ENCODE data around the gene SDHA. TPM values are rescaled to one million over a fixed set of nuclear protein-coding genes. Genes with fewer than 3 reads are reported as not detected.
A peak's percentile ranks its signal among the peaks of the same experiment; 100 is the strongest.
"Not testable (repeated sequence)": the region's sequence is repeated elsewhere in the genome, so short reads cannot be mapped to it uniquely, and the experiment has no call there.

SDHA gene
- total RNA-seq, 1 donor from 2014 or later, result 88.5 TPM

DNA sequence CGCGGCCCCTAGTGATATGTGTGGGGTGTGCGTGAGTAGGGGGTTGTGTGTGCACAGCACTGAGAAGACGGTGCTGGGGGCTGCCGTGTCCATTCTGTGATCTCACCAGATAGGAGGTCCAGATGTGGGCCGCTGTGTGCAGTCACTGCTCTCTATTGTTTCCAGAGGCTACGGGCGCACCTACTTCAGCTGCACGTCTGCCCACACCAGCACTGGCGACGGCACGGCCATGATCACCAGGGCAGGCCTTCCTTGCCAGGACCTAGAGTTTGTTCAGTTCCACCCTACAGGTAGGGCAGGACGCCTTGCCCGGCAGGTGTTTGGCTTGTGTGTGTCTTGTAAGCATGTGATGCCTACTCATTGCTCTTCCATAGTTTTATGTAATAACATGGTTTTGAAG, 12.6 kb downstream of the SDHA start:
- Mint-ChIP-seq H3K4me1 (ENCODE audit: low read depth) (no peaks in the 10 kb centered on the region), H3K27me3 (no peaks in the 10 kb centered on the region), H3K4me3 (ENCODE audit: low read depth) (no peak overlapping the region), H3K36me3 (ENCODE audit: insufficient read depth) (peaks cover 24% of the 10 kb centered on the region), H3K27ac (no peak overlapping the region), H3K9me3 (ENCODE audit: low read depth) (no peaks in the 10 kb centered on the region)
- TF ChIP-seq CTCF (IDR thresholded peaks at IDR 0.05; ENCODE audit: unreplicated experiment), result no peak
- no peak for DNase-seq (ENCODE audit: low spot score, unreplicated experiment)

DNA sequence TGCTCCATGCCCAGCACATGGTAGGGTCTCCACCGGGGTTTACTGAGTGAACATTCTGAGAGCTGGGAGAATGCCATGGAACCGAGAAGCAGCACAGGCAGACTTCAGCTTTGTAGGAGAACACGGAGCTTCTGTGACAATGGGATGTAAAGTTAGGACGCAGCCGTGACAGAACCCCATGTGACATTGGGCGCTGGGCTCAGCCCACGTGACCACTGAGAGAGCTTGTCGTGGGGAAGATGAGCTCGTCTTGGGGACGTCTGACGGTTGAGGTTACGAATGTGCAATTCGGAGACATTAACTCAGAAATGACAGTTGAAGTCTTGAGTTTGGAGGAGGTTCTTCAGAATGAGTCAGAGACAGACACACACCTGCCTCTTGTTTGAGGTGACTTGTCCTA, 13.5 kb downstream of the SDHA start:
- Mint-ChIP-seq H3K4me3 (ENCODE audit: low read depth) (no peak overlapping the region), H3K9me3 (ENCODE audit: low read depth) (no peaks in the 10 kb centered on the region), H3K36me3 (ENCODE audit: insufficient read depth) (peaks cover 23% of the 10 kb centered on the region), H3K27ac (peak overlapping the region; percentile 16), H3K4me1 (ENCODE audit: low read depth) (no peaks in the 10 kb centered on the region), H3K27me3 (no peaks in the 10 kb centered on the region)
- no peak for TF ChIP-seq CTCF (IDR thresholded peaks at IDR 0.05; ENCODE audit: unreplicated experiment)
- no peak for DNase-seq (ENCODE audit: low spot score, unreplicated experiment)

DNA sequence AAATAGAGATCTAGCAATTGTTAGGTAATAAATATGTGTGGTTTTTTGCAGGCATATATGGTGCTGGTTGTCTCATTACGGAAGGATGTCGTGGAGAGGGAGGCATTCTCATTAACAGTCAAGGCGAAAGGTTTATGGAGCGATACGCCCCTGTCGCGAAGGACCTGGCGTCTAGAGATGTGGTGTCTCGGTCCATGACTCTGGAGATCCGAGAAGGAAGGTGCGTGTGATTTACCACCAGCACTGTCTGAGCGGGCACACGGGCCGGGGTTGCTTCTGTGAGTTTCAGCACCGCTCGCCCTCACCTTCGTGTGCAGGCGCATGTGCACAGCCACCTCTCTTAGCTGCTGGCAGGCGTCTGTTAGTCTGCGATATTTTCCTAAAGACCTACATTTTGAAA, 15.3 kb downstream of the SDHA start:
- H3K27me3 Mint-ChIP-seq; DNase-seq (ENCODE audit: low spot score, unreplicated experiment); H3K9me3 Mint-ChIP-seq (ENCODE audit: low read depth); H3K4me3 Mint-ChIP-seq (ENCODE audit: low read depth); H3K4me1 Mint-ChIP-seq (ENCODE audit: low read depth); H3K27ac Mint-ChIP-seq: not testable (repeated sequence)
- H3K36me3 Mint-ChIP-seq (ENCODE audit: insufficient read depth), result peaks cover 20% of the 10 kb centered on the region

- Mint-ChIP-seq H3K4me1 (ENCODE audit: low read depth) (no peaks in the 10 kb centered on the region), H3K27me3 (no peaks in the 10 kb centered on the region), H3K4me3 (ENCODE audit: low read depth) (no peak overlapping the region), H3K9me3 (ENCODE audit: low read depth) (no peaks in the 10 kb centered on the region), H3K27ac (no peak overlapping the region), H3K36me3 (ENCODE audit: insufficient read depth) (peaks cover 20% of the 10 kb centered on the region)
- no peak for DNase-seq (ENCODE audit: low spot score, unreplicated experiment)
- no peak for TF ChIP-seq CTCF (IDR thresholded peaks at IDR 0.05; ENCODE audit: unreplicated experiment)
Observed at GRCh38 chr5:234450-234849, 16.3 kb downstream of the SDHA start.

DNA sequence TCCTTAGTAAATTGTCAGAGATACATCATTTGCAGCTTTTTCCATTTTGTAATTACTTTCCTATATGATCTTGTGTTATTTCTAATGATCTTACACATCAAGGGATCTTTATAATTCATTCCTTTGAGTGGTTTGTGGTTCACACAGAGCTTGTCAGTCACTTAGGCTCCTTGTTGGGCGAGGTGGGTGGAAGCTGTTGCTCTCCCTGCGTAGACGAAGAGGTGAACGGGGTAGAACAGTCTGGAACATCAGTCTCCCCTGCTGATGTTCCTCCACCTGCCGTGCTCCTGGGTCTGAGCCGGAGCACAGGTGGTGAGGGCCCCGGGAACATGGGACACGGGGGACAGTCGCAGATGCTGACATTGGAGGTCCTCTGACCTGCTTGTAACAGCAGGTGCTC, 17.4 kb downstream of the SDHA start:
- not testable (repeated sequence) for H3K4me3 Mint-ChIP-seq (ENCODE audit: low read depth); H3K27ac Mint-ChIP-seq; DNase-seq (ENCODE audit: low spot score, unreplicated experiment); H3K4me1 Mint-ChIP-seq (ENCODE audit: low read depth); H3K27me3 Mint-ChIP-seq; H3K9me3 Mint-ChIP-seq (ENCODE audit: low read depth)
- peaks cover 26% of the 10 kb centered on the region for H3K36me3 Mint-ChIP-seq (ENCODE audit: insufficient read depth)

- not testable (repeated sequence) for H3K27me3 Mint-ChIP-seq; H3K4me3 Mint-ChIP-seq (ENCODE audit: low read depth); H3K27ac Mint-ChIP-seq; DNase-seq (ENCODE audit: low spot score, unreplicated experiment); H3K4me1 Mint-ChIP-seq (ENCODE audit: low read depth)
- Mint-ChIP-seq H3K9me3 (ENCODE audit: low read depth) (peaks cover 12% of the 10 kb centered on the region), H3K36me3 (ENCODE audit: insufficient read depth) (peaks cover 47% of the 10 kb centered on the region)
Observed at GRCh38 chr5:237931-238330, 19.8 kb downstream of the SDHA start.

DNA sequence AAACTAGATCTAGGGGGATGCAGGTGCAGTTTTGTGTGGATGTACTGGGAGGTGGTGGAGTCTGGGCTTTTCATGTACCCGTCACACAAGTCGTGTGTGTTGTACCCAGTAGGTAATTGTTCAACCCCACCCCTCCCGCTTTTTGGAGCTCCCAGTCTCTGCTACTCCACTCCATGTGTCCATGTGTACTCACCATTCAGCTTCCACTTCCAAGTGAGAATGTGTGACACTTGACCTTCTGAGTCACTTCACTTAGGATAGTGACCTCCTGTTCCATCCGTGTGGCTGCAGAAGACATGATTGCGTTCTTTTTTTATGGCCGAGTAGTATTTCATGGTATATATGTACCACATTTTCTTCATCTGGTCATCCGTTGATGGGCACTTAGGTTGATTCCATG, 22.4 kb downstream of the SDHA start:
- H3K4me1 Mint-ChIP-seq (ENCODE audit: low read depth); H3K27me3 Mint-ChIP-seq; H3K27ac Mint-ChIP-seq; H3K4me3 Mint-ChIP-seq (ENCODE audit: low read depth); DNase-seq (ENCODE audit: low spot score, unreplicated experiment): not testable (repeated sequence)
- H3K36me3 Mint-ChIP-seq (ENCODE audit: insufficient read depth), result peaks cover 54% of the 10 kb centered on the region
- peaks cover 12% of the 10 kb centered on the region for H3K9me3 Mint-ChIP-seq (ENCODE audit: low read depth)

DNA sequence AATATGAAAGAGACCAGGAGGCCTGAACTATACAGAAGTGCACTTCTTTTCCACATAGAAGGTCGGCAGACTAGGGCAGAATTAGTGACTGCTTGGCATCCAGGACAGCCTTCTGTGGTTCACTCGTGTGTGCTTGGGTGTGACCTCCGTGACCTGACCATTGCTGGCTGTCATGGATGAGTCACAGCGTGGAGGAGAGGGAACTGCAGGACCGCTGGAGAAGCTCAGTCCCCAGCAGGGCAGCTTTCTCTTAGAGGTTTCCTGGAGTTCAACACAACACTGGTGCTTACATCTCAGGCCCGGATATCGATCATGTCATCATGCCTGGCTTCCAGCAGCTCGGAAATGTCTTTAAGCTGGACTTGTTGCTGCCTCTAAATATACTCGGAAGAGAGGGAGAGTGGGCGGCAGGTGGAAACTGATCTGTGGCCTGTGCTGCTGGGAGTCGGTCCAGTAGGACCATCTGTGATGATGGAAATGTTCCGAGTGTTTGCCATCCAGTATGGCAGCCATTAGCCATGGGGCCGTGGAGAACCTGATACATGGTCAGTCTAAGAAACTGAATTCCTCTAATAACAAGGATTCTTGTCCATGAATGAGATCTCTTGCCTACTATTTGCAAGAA, 23.0 kb downstream of the SDHA start:
- not testable (repeated sequence) for H3K27me3 Mint-ChIP-seq; DNase-seq (ENCODE audit: low spot score, unreplicated experiment); H3K4me1 Mint-ChIP-seq (ENCODE audit: low read depth); H3K4me3 Mint-ChIP-seq (ENCODE audit: low read depth); H3K27ac Mint-ChIP-seq
- peaks cover 60% of the 10 kb centered on the region for H3K36me3 Mint-ChIP-seq (ENCODE audit: insufficient read depth)
- peaks cover 12% of the 10 kb centered on the region for H3K9me3 Mint-ChIP-seq (ENCODE audit: low read depth)

DNA sequence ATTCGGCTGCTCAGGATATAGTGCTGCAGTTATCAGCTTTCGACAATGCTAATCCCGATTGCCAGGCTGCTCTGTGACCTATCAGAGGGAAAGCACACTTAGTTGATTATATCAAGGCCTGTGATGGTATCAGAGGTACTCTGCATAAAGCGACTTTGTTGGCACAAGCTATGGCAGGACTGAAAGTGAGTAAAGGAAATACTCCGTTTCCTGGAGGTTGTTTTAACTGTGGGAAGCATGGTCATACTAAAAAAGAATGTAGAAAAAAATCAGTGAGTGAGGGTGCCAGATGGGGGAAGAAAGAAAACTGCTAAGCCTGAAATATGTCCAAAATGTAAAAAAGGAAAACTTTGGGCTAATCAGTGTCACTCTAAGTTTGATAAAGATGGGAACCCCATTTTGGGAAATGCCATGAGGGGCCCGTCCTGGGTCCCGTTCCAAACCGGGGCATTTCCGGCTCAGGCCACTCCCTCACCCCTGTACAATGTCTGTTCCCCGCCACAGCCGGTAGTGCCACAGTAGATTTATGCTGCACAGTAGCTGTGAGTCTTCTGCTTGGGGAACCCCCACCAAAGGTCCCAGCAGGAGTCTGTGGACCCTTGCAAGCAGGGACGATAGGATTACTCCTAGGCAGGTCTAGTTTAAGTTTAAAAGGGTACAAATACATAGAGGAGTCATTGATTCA, 25.7 kb downstream of the SDHA start:
- Mint-ChIP-seq H3K36me3 (ENCODE audit: insufficient read depth) (peaks cover 77% of the 10 kb centered on the region), H3K27ac (peak overlapping the region; percentile 27), H3K9me3 (ENCODE audit: low read depth) (peaks cover 12% of the 10 kb centered on the region)
- not testable (repeated sequence) for DNase-seq (ENCODE audit: low spot score, unreplicated experiment); H3K27me3 Mint-ChIP-seq; H3K4me3 Mint-ChIP-seq (ENCODE audit: low read depth); H3K4me1 Mint-ChIP-seq (ENCODE audit: low read depth)

- Mint-ChIP-seq H3K36me3 (ENCODE audit: insufficient read depth) (peaks cover 78% of the 10 kb centered on the region), H3K9me3 (ENCODE audit: low read depth) (peaks cover 12% of the 10 kb centered on the region)
- H3K27ac Mint-ChIP-seq; H3K4me1 Mint-ChIP-seq (ENCODE audit: low read depth); H3K4me3 Mint-ChIP-seq (ENCODE audit: low read depth); DNase-seq (ENCODE audit: low spot score, unreplicated experiment); H3K27me3 Mint-ChIP-seq: not testable (repeated sequence)
Observed at GRCh38 chr5:245717-246116, 27.6 kb downstream of the SDHA start.
